Measurements from ENCODE around the gene TCF12.

The TCF12 gene

DNA sequence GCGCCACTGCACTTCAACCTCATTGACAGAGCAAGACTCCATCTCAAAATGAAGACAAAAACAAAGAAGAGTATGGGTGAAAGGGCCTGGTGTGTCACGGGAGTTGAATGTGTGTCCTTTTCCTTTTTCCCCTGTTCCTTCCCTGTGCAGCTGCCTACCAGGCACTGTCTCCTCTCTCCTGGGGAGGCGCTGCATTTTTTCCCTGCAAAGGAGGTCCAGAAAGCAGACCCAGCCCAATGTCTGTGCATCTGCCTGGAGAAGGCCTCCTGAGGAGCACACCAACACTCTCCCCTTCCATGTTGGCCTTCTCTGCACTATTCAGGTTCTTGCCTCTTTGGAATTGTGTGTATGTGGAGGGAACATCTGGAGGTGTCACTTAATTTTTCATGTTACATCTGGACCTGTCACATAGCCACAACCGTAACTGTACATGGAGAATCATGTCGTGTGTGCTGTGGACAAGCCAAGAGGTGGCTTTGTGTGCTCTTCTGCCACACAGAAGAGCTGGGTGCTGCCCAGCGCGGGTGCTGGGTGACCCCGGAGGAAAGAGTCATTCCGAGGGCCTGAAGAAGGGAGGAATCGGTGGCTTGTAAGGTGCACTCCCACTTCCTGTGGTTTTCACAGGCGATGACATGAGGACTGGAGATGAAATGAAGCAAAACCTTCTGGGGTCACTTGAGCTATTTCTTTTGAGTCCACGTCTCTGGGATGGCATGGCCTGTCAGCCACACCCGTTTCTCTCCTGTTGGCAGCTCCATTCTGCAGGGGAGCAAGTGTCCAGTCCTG, 411.3 kb downstream of the TCF12 start:
- Histone ChIP-seq H4K20me1 (ENCODE audit: insufficient read depth, low read length) (no peaks in the 10 kb centered on the region), H3K4me2 (ENCODE audit: low read length) (no peak overlapping the region), H3K9me2 (ENCODE audit: low read depth, low read length) (no peaks in the 10 kb centered on the region), H3K27me3 (ENCODE audit: insufficient read depth, low read length) (0 out of 2 replicates have a peak, but pooled peaks cover 4% of the 10 kb centered on the region), H3K9ac (ENCODE audit: low read length) (no peak overlapping the region), H2AFZ (ENCODE audit: low read length) (no peak overlapping the region), H3K36me3 (ENCODE audit: insufficient read depth, low read length) (no peaks in the 10 kb centered on the region), H3K4me1 (ENCODE audit: insufficient read depth, low read length, severe bottlenecking) (no peaks in the 10 kb centered on the region), H3F3A (ENCODE audit: insufficient read depth, low read length) (no peaks in the 10 kb centered on the region), H3K27ac (ENCODE audit: low read depth, low read length, poor library complexity, severe bottlenecking) (no peak overlapping the region), H3K9me3 (ENCODE audit: low read length) (no peaks in the 10 kb centered on the region), H3K79me2 (ENCODE audit: insufficient read depth, low read length) (no peaks in the 10 kb centered on the region), H3K4me3 (ENCODE audit: low read depth, low read length, poor library complexity, severe bottlenecking) (no peak overlapping the region)
- TF ChIP-seq, protein P1, sequence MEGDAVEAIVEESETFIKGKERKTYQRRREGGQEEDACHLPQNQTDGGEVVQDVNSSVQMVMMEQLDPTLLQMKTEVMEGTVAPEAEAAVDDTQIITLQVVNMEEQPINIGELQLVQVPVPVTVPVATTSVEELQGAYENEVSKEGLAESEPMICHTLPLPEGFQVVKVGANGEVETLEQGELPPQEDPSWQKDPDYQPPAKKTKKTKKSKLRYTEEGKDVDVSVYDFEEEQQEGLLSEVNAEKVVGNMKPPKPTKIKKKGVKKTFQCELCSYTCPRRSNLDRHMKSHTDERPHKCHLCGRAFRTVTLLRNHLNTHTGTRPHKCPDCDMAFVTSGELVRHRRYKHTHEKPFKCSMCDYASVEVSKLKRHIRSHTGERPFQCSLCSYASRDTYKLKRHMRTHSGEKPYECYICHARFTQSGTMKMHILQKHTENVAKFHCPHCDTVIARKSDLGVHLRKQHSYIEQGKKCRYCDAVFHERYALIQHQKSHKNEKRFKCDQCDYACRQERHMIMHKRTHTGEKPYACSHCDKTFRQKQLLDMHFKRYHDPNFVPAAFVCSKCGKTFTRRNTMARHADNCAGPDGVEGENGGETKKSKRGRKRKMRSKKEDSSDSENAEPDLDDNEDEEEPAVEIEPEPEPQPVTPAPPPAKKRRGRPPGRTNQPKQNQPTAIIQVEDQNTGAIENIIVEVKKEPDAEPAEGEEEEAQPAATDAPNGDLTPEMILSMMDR (IDR thresholded peaks at IDR 0.05; ENCODE audit: low read length) = no peak
- no peak for TF ChIP-seq EZH2 (IDR thresholded peaks at IDR 0.05; ENCODE audit: borderline replicate concordance, low read length)

- no peak overlapping the region for H3K9ac ChIP-seq (ENCODE audit: low read length)
- no peaks in the 10 kb centered on the region for H3K79me2 ChIP-seq (ENCODE audit: insufficient read depth, low read length)
- no peak overlapping the region for H3K4me3 ChIP-seq (ENCODE audit: low read depth, low read length, poor library complexity, severe bottlenecking)
- no peaks in the 10 kb centered on the region for H3K36me3 ChIP-seq (ENCODE audit: insufficient read depth, low read length)
- TF ChIP-seq, protein P1 (IDR thresholded peaks at IDR 0.05; ENCODE audit: low read length) = no peak
- TF ChIP-seq EZH2 (IDR thresholded peaks at IDR 0.05; ENCODE audit: borderline replicate concordance, low read length) = no peak
- H4K20me1 ChIP-seq (ENCODE audit: insufficient read depth, low read length) = no peaks in the 10 kb centered on the region
- H3K27ac ChIP-seq (ENCODE audit: low read depth, low read length, poor library complexity, severe bottlenecking) = no peak overlapping the region
- H3F3A ChIP-seq (ENCODE audit: insufficient read depth, low read length) = no peaks in the 10 kb centered on the region
- H3K4me1 ChIP-seq (ENCODE audit: insufficient read depth, low read length, severe bottlenecking) = no peaks in the 10 kb centered on the region
- no peaks in the 10 kb centered on the region for H3K9me3 ChIP-seq (ENCODE audit: low read length)
- no peaks in the 10 kb centered on the region for H3K9me2 ChIP-seq (ENCODE audit: low read depth, low read length)
- H3K4me2 ChIP-seq (ENCODE audit: low read length) = no peak overlapping the region
- H3K27me3 ChIP-seq (ENCODE audit: insufficient read depth, low read length) = 0 out of 2 replicates have a peak, but pooled peaks cover 4% of the 10 kb centered on the region
- H2AFZ ChIP-seq (ENCODE audit: low read length) = no peak overlapping the region
Observed at GRCh38 chr15:57330619-57331340, 412.3 kb downstream of the TCF12 start.

DNA sequence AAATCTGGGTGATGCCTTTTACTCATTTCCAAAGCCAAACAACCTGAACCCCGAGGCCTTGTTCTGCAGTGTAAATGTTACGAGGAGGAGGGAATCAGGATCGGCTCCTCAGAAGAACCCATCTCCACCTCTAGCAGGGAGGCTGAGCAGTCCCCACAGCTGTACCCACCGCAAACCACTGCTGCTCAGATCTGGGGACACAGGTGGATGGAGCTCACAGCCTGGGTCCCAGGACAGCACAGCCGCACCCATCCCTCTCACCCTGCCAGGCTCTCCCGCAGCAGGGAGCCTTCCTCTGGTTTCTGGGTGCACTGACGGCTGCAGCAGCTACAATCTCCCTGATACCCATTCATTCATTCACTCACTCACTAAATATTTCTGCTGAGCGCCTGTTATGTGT, 413.9 kb downstream of the TCF12 start:
- no peaks in the 10 kb centered on the region for H3K79me2 ChIP-seq (ENCODE audit: insufficient read depth, low read length)
- no peaks in the 10 kb centered on the region for H3K36me3 ChIP-seq (ENCODE audit: insufficient read depth, low read length)
- no peak overlapping the region for H3K27ac ChIP-seq (ENCODE audit: low read depth, low read length, poor library complexity, severe bottlenecking)
- no peak overlapping the region for H2AFZ ChIP-seq (ENCODE audit: low read length)
- H3K9me2 ChIP-seq (ENCODE audit: low read depth, low read length) = no peaks in the 10 kb centered on the region
- H3K4me1 ChIP-seq (ENCODE audit: insufficient read depth, low read length, severe bottlenecking) = no peaks in the 10 kb centered on the region
- TF ChIP-seq EZH2 (IDR thresholded peaks at IDR 0.05; ENCODE audit: borderline replicate concordance, low read length) = no peak
- TF ChIP-seq, protein P1 (IDR thresholded peaks at IDR 0.05; ENCODE audit: low read length) = no peak
- H3K4me3 ChIP-seq (ENCODE audit: low read depth, low read length, poor library complexity, severe bottlenecking) = no peak overlapping the region
- no peaks in the 10 kb centered on the region for H3K9me3 ChIP-seq (ENCODE audit: low read length)
- H3F3A ChIP-seq (ENCODE audit: insufficient read depth, low read length) = no peaks in the 10 kb centered on the region
- 0 out of 2 replicates have a peak, but pooled peaks cover 4% of the 10 kb centered on the region for H3K27me3 ChIP-seq (ENCODE audit: insufficient read depth, low read length)
- no peak overlapping the region for H3K4me2 ChIP-seq (ENCODE audit: low read length)
- no peaks in the 10 kb centered on the region for H4K20me1 ChIP-seq (ENCODE audit: insufficient read depth, low read length)
- H3K9ac ChIP-seq (ENCODE audit: low read length) = no peak overlapping the region
